T-helper 9 cell (primary cell): ENCODE measurements around the gene PTEN.

Experiments
- DNase-seq: peaks from one replicate; pipeline ENCODE4 v3.0.0-alpha.2; 2020

PTEN gene

DNA sequence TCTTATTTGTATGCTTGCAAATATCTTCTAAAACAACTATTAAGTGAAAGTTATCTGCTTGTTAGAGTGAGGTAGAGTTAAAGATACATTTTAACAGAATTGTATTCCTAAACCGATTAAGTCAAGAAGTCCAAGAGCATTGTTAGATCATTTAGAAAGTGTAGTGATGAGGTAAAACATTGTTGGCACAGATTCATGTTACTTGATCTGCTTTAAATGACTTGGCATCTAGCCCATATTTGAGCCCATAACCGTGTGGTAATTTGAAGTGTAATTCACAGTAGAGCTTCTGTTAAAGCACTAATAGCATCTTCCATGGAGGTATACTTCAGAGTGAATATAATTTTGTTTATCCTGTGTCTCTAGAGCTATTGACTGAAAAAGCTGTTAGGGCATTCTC is 62.1 kb downstream of the PTEN start:
- DNase-seq, result no peak

DNA sequence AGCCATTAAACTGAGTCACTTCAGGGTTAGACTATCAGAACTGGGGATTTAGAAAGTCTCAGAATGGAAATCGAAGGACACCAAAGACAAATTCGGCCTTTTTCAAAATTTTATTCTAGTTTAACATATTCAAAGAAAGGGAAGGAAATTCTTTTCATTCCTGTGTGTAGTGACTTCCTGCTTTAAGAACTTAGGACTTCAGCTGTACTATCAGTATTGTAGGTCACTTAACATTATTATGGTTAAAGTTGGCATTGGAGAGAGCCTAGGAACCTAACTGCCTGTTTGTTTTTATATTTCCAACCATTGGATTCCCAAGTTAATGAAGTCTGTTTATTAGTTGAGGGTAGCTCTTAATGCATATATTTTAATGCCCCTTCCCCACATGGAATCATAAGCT is 63.7 kb downstream of the PTEN start:
- no peak for DNase-seq

DNA sequence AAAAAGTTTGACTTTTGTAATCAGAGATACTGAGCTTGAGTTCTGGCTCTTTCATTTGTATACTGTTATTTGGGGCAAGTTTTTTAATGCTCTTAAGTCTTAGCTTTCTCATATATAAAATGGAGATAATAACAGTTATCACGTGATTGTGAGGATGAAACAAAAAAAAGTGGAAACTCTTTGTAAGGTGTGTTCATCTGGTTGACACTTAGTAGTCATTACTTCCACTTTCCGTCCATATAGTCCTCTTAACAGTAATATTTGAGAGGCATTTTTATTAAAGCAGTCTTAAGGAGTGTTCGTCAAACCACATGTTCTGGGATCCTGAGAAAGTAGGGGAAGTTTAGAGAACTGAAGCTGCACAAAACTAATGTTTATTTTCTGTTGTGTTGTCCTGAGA is 65.6 kb downstream of the PTEN start:
- no peak for DNase-seq

DNA sequence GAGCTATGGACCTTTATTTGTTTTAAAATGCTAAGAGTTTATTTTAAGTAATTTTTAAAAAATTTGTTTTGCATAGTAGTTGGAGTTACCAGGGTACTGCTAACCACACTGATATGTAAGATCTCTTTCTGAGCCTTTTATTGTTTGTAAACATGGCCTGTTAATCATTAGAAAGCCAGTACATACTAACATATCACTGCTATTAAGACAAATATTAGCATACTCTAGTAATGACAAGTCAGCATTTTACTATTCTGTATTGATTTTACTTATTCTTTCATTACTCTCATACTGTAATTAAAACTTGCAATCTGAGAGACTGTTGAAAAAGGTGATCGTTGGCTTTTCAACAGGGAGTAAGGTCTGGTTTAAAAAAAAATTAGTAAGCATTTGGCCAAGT is 66.7 kb downstream of the PTEN start:
- no peak for DNase-seq

DNA sequence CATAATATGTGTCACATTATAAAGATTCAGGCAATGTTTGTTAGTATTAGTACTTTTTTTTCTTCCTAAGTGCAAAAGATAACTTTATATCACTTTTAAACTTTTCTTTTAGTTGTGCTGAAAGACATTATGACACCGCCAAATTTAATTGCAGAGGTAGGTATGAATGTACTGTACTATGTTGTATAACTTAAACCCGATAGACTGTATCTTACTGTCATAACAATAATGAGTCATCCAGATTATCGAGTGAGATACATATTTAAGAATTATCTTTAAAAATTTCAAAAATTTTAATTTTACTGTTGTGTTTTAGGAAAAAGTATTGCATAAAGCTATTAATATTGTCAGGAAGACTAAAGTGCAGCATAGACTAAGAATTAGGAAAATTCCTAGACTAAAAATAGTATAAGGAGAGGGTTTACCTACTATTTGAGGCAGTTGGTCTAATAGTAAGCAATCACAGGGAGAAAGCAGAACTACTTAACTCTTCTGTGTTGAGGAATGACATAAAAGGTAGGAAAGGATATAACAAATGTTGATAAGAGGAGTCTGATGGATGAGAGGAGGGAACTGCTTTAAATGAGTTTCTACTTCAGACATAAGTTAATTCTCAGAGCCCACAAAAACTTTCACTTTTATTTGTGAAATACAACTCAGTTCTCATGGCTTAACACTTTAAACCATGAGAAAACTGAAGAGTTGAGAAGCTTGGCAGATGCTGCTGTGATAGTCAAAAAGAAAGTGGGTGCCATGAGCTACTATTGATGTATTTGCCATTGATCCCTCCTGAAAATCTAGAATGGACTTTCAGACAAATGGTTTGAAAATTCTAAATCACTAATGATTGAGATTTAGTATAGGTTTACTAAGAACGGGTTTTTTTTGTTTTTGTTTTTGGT is 67.8 kb downstream of the PTEN start:
- DNase-seq, result no peak

DNA sequence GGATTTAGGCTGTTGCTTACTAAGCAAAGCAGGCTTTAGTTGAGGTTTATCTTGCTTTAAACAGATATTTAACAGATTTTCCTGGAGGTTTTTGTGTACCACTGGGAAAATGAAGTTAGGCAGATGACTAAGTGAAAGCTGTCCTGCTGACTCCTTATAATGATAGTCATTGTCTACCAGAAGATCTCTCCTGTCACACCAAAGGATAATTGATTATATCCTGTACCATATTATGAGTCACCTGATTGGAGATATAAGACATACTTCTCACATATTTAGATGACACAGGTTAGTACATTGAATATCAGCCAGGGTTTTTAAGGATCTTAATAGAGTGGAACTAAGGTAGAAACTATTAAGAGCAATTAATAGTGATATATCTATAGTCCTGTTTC is 68.4 kb downstream of the PTEN start:
- DNase-seq, result no peak

DNA sequence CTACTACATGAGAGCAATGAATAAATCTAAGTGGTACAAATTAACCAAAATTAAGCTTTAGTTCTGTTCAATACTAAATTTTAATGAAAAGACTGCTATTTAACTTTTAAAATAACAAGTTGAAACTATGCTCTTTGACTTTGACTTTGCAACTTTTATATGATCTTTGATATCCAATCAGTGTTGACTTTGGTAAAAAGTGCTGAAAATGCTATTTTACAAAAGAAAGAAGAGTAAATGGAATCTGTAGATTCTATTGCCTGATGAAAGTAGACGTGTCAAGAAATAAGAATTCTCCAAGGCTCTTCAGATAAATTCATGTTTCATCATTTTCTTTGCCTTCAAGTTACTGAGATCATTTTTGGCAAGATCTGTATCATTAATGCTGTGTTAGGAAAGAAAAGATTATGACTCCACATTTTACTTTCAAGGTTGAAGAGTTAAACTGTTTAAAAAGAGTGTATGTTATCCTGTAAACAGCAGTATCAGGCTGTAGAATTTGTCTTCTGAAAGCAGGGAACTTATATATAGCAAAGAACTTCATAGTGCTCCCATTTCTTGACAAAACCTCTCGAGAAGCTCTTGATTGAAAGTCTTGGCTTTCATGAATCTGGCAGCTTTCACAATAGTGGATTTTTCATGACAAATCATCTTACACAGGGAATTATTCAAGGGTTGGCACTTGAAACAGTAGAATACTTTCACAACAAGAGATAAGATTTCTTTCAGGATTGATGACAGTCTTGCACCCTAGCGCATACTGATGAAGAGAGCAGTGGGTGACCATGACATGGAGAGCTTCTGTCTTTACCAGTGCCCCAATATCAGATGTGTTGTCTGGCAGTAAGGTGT is 72.1 kb downstream of the PTEN start:
- DNase-seq, result no peak

DNA sequence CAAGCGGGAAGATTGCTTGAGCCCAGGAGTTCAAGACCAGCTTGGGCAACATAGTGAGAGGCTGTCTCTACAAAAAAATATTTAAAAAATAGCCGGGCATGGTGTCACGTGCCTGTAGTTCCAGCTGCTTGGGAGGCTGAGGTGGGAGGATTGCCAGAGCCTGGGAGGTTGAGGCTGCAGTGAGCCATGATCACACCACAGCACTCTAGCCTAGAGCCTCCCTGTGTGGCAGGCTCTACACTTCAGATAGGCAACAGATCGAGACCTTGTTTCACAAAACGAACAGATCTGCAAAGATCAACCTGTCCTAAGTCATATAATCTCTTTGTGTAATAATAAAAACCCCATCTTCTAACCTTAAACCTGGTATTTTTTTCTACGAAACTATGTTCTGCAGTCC is 76.8 kb downstream of the PTEN start:
- no peak for DNase-seq

DNA sequence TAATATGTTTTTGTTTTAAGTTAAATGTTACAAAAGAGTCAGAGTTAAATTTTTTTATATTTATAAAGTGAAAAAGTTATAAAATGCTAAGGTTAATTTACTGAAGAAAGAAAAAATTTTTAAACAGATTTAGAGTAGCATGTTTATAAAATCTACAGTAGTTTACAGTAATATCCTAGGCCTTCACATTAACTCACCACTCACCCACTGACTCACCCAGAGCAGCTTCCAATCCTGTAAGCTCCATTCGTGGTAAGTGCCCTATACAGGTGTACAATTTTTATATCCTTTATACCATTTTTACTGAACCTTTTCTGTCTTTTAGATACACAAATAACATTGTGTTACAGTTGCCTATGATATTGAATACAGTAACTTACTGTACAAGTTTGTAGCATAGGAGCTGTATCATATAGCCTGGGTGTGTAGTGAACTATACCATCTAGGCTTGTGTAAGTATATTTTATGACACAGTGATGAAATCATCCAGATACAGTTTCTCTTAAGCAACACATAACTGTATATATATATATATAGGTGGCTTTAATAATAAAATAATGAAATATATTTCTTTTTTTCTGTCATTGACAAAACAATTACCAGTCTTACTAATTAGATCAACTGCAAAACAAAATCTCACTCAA is 79.6 kb downstream of the PTEN start:
- no peak for DNase-seq

DNA sequence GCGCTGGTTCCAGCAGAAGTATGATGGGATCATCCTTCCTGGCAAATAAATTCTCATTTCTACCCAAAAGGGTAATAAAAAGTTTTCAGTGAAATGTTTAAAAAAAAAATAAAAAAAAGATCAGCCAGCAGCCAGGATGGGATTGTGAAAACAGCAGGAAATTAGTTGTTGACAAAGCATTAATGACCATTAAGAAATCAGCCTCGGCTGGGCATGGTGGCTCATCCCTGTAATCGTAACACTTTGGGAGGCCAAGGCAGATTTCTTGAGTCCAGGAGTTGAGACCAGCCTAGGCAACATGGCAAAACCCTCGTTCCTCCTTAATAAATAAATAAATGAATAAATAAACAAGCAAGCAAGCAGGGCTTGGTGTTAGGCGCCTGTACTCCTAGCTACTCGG is 82.6 kb downstream of the PTEN start:
- DNase-seq, result no peak

DNA sequence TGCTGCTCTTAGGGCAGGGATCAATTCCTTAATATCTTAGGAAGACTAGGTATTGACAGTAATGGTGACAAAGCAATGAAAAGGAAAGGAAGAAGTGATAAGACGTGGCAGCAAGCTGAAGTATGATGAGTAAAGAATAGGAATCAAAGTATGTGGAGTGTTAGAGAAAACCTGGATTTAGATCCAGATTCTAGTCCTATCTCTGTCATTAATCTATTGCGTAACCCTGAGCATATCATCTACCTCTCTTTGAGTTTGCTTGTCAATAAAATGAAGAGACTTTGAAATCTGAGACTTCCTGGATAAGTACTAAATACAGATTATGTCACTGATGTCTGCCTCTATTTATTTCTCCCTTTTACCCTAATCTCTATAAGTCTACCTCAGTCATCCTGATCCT is 89.2 kb downstream of the PTEN start:
- DNase-seq, result no peak

DNA sequence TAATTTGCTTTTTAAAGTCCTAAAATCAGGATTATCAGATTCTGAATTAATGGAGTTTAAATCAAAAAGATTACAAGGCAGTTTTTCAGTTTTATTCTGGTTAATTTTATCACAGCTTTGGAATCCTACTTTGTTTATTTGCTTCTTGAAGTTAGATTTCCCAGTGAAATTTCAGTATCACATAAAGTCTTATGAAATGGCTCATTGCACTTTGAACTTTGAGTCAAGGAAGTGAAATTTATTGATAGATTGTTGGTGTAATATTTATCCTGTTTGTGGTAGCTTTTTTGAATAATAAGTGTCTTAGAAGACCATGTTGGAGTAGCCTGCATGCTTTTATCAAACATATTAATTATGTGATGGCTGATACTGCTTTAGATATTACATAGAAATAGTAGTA is 92.6 kb downstream of the PTEN start:
- no peak for DNase-seq

DNA sequence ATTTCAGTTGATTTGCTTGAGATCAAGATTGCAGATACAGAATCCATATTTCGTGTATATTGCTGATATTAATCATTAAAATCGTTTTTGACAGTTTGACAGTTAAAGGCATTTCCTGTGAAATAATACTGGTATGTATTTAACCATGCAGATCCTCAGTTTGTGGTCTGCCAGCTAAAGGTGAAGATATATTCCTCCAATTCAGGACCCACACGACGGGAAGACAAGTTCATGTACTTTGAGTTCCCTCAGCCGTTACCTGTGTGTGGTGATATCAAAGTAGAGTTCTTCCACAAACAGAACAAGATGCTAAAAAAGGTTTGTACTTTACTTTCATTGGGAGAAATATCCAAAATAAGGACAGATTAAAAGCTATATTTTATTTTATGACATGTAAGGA is 94.3 kb downstream of the PTEN start:
- no peak for DNase-seq

DNA sequence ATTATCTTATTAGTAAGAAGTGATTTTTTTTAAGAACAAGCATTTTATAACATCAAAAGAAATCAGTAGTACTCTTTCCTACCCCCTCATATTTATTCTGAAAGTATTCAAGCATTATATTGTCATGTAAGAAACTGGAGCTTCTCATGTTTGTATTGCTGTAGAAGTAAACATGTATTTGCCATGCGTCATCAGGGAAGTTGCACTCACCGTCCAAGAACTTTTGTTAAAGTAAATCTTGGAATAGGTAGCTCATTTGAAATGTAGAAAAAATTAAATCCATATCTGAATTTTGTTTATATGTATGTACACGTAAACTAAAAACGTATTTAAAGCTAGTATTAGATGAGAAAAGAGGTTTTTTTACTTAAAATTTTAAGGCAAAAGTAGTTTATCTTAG is 96.8 kb downstream of the PTEN start:
- no peak for DNase-seq

DNA sequence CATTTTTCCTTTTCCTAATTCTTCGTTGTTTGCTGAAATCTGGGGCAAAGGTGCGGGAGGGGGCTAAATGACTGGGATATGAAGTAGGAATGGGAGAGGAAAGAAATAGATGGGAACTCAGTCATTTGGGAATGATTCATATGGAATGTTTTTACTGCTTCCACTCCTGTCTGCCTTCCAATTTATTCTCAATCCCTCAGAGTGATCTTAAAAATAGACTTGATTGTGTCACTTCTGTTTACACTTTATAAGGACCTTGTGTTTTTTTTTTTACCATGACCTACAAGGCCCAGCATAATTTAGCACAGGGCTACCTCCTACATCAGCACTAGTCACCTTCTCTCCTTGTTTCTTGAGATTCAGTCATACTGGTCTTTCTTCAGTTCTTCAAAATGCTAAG is 97.9 kb downstream of the PTEN start:
- no peak for DNase-seq

DNA sequence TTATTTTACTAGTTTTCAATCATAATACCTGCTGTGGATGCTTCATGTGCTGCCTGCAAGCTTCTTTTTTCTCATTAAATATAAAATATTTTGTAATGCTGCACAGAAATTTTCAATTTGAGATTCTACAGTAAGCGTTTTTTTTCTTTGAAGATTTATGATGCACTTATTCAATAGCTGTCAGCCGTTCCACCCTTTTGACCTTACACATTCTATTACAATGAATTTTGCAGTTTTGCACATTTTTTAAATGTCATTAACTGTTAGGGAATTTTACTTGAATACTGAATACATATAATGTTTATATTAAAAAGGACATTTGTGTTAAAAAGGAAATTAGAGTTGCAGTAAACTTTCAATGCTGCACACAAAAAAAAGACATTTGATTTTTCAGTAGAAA is 103.0 kb downstream of the PTEN start:
- DNase-seq, result no peak

DNA sequence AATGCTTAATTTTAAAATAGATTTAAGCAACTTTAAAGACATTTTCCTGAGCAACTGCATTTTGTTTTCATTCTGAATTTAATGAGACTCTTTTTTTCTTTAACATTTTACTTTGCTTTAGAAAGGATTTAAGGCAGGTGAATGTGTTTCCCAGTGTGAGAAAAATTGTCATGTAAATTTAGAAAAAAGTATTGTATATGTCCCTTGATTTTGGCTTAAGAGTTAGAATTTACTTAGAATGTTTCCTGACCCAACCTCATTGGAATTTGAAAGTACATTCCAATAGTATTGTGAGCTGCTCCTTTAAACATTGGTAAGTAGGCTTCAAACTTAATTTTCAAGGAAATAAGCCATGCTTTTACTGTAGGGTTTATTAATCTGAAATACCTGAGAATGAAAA is 110.2 kb downstream of the PTEN start:
- no peak for DNase-seq

DNA sequence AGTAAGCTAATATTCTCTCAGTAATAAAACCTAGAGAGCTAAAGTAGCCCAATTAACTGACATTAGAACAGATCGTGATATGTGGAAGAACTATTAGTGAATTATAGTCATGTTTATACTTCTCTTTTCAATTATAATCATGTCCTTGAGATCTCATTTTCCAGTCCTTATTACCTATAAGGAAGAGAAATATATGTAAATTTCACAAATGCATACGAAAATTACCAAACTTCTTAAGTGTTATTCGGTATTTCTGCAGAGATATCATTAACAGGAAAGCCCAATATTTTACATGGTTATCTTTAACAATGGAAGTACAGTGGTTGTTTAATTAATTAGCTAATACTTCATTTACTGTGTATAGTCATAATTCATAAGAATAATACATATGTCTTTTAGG is 110.7 kb downstream of the PTEN start:
- no peak for DNase-seq

DNA sequence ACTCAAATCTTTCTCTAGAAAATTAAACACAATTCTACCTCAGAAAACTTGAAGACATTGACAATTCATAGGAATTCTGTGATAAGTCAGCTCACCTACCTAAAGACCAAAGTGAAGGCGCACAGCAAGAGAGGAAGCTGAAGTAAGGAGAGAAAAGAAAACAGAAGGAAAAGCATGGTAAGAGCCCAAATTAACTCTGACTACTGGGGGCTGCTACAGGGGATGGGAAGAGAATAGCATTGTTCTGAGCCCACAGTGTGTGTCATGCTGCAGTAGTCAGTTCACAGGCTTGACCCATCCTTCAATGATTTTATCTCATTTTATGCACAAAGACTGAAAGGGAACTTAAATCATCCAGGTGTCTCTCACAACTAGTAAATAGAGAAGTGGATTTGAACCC is 111.3 kb downstream of the PTEN start:
- DNase-seq, result no peak

DNA sequence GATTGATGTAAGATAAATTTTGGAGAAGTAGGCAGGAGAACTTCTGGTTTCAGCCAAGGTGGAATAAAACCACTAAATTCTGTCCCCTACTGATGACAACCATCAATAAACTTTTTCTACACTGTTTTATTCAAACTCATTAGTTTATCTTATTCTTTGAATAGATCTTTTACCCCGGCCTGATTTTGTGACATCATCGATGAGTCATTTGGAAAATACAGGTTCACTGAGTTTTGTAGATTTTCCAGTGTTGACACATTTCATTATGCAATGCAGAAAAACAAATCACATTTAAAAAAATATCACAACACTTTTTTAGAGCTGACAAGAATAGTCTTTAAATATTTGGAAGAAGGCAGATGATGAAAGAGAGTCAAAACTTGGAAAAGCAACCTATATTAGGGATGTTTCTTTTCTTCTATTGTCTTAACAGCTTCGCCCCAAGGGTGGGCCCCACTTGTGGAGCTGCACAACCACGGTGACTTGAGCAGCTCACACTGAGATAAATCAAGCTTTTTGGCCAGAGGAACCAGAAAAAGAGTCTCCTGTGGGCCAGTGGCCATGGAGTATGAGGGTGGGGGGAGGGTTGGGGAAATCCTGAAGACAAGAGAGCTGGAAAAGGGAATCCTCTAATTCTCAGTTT is 112.8 kb downstream of the PTEN start:
- DNase-seq, result no peak

DNA sequence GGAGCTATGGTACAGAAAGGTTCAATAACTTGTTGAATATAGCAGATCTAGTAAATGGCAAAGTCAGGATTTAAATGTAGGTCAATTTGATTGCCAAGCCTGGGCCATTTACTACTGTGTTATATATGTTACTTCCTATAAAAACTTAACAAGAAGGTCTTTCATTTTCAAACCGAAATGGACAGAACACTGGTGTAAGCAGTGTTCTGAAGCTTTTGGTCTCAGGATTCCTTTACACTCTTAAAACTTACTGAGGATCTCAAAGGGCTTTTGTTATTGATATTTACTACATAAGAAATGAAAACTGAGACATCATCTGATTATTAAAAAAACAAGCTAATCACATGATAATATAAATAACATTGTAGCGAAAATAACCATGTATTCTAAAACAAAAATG is 114.7 kb downstream of the PTEN start:
- no peak for DNase-seq

DNA sequence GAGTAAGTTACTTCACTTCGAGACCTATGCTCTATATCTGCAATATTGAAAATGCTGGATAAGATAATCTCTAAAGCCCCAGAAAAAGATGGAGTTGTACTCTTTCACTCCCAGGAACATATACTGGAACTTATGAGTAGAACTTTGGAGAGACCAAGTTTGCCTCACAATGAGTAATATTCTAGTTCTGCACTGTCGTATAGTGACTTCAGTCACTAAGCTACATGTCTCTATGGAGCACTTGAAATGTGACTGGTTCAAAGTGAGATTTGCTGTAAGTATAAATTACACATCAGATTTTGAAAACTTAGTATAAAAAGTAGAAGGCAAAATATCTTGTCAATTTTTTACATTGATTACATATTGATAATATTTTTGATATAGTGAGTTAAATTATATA is 116.4 kb downstream of the PTEN start:
- DNase-seq, result no peak

DNA sequence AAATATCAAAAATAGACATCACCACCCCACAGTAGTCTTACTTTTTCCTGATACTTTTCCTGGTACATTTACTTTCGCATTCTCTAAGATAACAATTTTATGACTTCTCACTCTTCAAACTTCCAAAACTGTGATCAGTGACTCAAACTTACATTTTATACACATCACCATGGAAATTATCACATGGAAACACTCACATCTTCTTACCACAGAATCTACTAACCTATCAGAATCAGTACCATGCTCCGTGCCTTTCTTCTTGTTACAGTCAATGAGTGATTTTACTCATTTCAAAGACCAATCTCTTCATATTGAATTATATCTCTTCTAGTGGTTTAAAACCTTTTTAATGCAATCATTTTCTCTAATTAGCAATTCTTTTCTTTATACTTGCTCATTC is 120.3 kb downstream of the PTEN start:
- no peak for DNase-seq
